Stimulated activated CD4-positive, alpha-beta T cell treated with anti-CD3 and anti-CD28 coated beads, Interleukin-1b, Interleukin-23, amount 100 ng/mL, for 48 hours (primary cell): ENCODE measurements around the gene USP35.

ENCODE experiments used
- DNase-seq: peaks from one replicate; pipeline ENCODE4 v3.0.0-alpha.2; 2020

The USP35 gene, protein sequence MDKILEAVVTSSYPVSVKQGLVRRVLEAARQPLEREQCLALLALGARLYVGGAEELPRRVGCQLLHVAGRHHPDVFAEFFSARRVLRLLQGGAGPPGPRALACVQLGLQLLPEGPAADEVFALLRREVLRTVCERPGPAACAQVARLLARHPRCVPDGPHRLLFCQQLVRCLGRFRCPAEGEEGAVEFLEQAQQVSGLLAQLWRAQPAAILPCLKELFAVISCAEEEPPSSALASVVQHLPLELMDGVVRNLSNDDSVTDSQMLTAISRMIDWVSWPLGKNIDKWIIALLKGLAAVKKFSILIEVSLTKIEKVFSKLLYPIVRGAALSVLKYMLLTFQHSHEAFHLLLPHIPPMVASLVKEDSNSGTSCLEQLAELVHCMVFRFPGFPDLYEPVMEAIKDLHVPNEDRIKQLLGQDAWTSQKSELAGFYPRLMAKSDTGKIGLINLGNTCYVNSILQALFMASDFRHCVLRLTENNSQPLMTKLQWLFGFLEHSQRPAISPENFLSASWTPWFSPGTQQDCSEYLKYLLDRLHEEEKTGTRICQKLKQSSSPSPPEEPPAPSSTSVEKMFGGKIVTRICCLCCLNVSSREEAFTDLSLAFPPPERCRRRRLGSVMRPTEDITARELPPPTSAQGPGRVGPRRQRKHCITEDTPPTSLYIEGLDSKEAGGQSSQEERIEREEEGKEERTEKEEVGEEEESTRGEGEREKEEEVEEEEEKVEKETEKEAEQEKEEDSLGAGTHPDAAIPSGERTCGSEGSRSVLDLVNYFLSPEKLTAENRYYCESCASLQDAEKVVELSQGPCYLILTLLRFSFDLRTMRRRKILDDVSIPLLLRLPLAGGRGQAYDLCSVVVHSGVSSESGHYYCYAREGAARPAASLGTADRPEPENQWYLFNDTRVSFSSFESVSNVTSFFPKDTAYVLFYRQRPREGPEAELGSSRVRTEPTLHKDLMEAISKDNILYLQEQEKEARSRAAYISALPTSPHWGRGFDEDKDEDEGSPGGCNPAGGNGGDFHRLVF

DNA sequence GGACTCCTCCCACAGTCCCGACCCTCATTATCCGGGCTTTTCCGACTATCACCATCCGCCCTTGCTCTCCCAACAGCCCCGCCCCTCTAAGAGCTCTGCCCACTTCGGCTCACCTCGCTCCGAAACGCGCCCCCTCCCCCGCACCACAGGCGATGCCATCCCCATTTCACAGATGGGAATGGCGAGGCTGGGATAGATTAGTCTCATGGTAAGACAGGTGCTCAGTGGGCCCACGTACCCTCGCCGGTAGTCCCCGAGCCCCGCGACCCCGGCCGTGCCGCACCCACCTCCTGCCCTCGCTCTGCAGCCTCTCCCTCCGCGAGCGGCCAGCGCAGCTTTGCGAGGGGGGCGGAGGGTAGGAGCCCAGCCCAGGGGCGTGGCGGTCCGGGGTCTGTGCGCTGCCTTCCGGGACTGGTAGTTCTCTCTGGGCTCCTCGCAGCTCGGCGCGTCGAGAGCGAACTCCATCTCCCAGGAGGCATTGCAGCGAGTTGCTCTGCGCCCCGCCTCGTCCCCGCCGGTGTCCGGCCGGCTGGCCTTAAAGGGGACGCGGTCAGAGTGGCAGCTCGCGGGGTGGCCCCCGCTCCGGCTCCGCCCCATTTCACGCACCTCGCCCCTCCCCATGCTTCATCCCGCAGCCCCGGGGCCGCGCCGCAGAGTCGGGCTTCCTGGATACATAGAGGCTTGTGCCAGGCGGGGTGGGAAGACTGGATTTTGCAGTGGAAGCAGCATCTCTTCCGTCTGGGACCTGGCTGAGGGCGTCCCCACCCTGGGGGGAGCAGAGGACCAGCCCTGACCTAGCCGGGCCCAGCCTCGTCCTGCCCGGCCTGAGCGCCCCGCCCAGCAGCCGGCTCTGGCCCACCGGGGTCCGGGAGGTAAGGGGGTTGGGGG lies at the start of gene USP35, which contains the start of gene KCTD21:
Gene USP35 (plus strand): TSS at position 634 of the 888 bp plus-strand sequence. CDS start 7,327 bp downstream, outside the sequence.
Gene KCTD21 (minus strand): TSS at position 341 of the 888 bp plus-strand sequence. CDS start 14,072 bp downstream, outside the sequence.
- DNase-seq: peak; percentile 93

DNA sequence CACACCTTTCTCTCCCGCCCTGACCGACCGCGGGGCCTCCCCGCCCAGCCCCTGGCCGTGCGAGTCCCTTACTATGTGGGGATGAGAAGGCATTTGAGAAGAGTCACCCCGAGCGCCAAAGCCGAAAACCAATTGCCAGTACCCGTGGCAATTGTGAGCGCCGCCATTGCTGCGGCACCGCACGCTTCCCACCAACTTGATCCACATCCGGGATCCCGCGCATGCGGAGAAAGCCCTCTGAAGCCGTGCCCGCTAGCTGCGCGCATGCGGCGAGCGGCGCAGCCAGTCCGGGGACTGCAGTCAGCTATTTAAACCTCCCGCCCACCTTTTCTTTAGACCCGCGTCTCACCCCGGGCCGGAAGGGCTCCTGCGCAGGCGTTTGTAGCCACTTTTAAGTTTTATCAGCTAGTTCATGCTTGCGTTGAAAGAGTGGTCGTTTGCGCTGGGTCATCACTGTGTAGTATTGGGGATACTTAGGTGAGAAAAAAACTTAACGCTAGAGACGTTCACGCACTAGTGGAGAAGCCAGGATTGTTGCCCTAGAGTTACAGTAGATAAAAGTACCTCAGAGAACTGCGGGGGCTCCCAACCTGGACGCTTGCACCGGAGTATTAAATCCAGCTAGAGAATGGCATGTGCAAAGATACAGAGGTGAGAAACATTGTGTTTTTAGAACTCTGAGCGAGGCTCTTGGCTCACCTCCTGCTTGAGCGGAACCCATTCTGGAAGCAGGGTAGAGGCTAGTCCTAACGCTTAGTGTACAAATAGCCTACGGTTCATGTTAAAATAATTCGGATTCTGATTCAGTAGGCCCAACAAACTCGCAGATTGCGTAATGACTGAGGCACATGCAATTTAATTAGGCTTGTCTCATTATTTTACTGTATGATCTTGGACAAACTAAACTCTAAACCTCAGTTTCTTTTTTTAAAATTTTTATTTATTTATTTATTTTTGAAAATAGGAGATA lies 49.0 kb upstream of the USP35 start, which contains the start of gene ALG8:
Gene ALG8 (minus strand): TSS at position 205 of the 970 bp plus-strand sequence. CDS start 38 bp downstream, at position 167.
- peak; percentile 97 for DNase-seq

DNA sequence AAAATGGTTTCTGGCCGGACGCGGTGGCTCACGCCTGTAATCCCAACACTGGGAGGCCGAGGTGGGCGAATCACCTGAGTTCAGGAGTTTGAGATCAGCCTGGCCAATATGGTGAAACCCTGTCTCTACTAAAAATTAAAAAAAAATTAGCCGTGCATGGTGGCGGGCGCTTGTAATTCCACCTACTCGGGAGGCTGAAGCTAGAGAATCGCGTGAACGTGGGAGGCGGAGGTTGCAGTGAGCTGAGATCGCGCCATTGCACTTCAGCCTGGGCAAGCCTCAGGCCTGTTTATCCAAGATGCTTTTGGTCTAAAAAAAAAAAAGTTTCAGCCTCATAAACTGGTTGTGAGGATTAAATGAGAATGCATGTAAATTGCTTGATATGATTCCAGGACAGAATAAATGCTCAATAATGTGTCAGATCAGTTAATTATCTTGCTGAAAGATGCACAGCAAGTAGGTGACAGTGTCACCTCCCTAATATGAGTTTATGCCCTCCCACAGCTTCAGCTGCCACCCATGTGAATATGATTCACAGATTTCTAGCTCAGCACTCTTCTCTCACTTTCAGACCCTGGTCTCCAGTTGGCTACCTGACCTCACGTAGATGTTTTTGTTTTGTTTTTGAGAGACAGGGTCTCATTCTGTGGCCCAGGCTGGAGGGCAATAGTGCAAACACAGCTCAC lies 48.2 kb upstream of the USP35 start:
- DNase-seq: peak; percentile 11

DNA sequence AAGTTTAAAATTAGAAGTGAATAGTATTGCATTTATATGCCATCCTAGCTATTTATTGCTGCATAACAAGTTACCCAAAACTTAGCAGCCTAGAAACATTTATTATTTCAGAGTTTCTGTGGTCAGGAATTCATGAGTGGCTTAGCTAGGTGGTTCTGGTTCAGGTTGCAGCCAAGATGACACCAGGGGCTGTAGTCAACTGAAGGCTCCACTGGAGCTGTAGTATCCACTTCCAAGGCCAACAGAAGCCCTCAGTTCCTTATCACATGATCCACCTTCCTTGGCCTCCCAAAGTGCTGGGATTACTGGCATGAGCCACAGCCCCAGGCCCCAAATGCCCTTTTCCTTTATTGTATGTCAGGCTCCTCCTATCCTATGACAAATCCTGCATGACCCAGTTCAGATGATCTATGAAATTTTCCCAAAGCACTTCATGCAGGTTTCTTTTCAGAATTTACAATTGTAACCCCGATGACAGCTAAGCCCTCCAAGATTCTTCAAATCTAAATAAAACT lies 43.2 kb upstream of the USP35 start:
- no peak for DNase-seq

DNA sequence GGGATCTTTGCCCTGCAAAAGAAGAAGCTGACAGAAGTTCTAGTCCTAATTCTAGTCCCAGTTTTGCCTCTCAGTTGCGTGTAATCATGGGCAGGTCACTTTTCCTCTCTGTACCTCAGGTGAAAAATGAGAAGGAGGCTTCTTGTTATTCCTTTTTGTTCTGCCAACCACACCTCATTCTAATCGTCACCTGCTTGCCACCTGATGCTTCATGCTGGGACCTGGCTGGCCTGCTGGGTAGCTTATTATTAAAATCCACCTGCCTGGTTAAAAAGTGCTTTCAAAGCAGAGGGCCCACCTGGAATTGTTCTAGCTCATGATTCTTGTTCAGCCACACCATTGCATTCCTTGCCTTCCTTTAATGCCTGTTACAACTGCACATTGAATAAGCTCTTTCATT lies 40.9 kb upstream of the USP35 start:
- DNase-seq: no peak

DNA sequence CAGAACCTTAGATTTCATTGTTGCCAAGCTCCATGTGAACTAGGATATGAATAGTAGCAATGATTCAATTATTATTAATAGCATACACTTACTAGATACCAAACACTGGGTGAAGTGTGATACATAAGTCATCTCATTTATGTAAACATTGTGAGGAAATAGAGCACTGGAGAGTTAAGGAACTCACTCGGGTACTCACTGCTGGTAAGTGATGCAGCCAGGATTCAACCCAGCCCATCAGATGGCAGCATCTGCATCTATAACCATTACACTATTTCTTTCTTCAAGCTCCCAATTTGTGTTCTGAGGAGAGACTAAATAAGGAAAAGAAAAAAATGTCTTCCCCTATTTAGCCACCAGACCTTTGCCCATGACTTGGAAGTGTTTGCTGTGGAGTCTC lies 39.1 kb upstream of the USP35 start:
- no peak for DNase-seq

DNA sequence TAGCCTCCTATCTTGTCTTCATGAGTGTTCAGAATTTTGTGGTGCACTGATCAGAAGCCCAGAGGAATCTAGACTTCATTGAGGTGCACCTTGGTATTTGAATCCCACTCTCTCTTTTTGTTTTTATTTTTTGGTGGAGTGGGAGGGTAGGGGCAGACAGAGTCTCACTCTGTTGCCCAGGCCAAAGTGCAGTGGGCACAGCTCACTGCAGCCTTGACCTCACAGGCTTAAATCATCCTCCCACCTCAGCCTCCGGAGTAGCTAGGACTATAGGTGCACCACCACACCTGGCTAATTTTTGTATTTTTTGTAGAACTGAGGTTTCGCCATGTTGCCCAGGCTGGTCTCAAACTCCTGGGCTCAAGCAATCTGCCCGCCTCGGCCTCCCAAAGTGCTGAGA lies 38.4 kb upstream of the USP35 start:
- DNase-seq: no peak

DNA sequence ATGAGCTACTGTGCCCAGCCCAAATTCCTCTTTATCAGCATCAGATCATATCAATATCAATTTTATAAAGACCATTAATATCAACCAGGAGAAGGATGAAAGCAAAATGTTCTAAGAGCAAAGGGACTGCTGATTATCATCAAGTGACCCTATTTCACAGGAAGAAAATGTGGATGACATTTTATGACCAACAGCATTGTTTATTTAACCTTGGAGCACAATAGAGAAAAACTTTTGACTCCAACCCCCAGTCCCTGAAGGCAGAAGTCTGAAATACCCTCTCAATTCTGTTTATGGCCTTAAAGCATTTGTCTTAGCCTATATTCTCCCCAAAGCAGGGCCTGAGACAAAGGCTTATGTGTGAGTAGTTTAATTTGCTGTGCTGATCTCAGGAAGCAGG lies 38.0 kb upstream of the USP35 start:
- no peak for DNase-seq

DNA sequence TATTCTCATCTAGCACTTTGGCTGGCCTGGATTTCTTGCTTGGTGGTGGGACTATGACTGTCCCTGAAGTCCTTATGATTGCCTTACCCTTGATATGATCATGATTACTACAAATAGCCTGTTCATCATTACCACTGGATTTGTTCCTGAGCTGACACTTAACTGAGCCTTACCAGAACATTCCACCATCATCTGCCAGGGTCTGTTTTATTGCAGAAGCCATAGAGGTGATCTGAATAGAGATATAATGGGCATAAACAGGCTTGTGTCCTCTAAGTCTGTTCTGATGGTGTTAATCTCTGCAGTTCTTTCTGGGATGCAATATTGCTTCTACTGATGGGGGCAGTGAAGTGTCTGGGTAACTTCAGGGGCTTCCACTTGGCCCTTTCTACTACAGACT lies 36.9 kb upstream of the USP35 start:
- DNase-seq: no peak

DNA sequence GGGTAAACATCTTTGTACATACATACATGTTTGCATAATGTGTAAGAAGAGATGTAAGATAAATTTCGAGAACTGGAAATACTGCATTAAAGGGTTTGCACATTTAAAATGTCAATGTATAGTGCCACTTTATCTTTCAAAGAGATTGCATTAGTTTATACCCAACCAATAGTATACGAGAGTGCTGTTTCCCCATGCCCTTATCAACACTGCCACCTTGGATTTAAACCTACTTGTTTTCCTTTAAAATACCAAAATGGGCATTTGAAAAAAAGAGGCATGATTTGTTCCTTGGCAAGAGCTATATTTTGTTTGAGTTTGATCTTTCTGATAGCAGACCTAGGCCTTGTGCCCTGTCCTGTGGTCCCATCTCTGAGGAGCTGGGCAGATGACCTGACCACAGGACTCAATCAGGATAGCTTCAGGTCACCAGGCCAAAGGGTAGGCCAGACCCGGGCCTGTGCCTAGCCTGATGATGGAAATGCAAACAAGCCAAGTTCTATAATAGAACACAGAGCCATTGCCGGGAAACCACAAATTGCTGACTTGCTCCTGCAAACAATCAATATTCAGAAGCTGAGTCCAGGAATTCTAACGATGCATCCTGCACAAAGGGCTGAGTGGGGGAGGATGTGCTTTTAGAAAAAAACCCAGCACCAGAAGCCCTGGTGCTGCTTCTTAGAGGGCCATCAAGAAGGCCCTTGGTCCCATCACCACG lies 32.4 kb upstream of the USP35 start:
- DNase-seq: no peak

DNA sequence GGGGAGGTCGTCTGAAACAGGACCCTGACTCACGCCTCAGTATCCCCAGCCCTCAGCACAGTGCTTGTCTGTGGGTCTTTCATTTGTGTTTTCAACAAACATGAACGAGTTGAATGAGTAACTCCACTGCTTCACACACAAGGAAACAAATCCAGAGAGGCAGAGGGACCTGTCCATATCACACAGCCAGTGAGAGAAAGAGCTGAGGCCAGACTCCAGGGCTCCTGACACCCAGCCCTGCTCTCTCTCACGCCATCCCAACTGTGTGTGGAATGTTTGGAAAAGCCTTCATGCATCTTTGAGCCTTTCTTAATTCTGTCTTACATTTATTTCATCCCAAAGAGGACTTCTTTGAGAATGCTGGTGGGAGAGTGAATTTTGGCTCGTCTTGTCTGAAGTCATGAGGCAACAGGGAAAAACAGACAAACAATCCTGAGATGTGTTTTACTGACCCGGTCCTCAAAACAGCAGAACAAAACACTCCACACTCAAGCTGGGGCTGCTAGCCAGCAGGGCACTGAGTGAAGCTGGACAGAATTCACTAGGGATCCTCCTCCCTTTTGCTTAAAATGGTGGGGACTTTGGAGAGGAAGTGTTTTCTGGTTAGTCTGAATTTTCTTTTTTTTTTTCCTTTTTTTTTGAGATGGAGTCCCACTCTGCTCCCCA lies 29.6 kb upstream of the USP35 start:
- no peak for DNase-seq

DNA sequence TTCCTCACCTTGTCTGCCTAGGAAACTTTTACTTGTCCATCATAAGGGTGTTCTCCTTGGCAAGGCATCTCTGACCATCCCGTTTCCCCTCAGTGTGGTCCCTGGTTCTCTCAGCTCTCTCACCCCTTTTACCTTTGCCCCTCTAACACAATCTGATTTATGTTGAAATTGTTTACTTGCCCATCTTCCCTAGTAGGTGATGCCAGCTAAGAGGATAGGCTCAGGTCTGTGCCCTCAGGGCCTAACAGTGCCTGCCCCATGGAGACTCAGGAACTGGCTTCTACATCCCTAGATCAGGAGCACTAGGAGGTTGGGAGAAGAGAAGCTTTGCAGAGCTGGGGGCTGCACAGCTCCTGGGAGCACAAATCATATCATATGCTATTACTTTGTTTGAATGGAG lies 28.2 kb upstream of the USP35 start:
- no peak for DNase-seq

DNA sequence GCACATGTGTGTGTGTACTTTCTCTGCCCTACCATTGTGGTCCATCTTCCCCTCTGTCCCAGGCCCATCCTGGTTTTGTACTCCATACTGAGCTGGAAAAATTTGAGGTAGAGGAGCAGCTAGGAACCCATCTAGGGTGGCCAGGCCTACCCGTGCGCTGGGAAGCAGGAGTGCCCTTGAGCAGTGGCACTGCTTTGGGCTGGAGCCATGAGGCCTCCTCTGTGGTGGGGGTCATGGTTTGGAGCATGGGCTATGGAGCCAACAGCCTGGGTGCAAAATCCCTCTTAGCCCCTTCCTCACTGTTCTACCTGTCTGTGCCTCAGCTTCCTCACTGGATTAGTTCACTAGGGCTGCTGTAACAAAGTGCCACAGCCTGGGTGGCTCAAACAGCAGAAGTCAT lies 27.4 kb upstream of the USP35 start:
- no peak for DNase-seq

DNA sequence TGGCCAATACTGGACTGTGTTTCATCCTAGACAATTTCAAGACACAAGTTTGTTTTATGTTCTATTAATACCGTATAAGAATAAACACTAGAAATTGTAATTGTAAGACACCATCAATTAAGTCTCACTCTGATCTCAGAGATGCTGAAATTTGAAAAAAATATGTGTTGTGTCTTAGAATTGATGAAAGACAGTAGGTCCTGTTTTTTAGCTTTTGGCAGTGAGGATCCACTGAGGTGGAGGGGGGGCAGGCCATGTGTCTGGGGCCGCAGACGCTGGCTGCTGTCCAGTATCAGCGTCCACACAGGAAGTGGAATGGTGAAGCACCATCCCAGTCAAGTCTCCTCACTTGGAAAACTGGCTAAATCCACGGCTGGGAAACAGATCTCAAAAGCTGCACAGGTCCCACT lies 26.8 kb upstream of the USP35 start:
- DNase-seq: no peak

DNA sequence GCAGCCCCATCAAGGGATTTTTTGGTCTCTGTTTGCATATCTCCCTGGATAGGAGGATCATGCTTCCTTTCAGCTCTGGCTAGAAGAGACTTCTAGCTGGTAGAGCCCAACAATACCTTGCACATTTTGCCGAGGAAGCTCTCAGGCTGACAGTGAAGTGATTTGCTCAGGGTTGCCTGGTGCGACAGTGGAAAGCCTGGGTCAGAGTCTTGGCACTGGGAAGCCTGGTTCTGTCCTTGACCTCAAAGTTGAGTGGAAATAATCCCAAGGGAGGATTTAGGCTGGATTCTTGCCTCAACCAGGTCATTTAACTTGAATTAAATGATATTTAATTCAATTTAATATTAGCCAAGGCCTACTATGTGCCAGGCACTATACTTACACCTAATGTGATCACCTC lies 24.9 kb upstream of the USP35 start:
- DNase-seq: no peak

DNA sequence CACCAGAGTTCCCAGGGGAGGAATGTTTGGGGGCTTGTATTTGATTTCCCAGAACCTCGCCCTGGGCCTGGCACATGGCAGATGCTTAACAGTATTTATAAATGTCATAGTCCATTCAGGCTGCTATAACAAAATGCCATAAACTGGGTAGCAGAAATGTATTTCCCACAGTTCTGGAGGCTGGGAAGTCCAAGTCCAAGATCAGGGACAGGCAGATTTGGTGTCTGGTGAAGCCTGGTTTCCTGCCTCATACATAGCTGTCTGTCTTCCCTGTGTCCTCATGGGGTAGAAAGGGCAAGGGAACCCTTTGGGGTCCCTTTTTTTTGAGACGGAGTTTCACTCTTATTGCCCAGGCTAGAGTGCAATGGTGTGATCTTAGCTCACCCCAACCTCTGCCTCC lies 24.2 kb upstream of the USP35 start:
- no peak for DNase-seq

DNA sequence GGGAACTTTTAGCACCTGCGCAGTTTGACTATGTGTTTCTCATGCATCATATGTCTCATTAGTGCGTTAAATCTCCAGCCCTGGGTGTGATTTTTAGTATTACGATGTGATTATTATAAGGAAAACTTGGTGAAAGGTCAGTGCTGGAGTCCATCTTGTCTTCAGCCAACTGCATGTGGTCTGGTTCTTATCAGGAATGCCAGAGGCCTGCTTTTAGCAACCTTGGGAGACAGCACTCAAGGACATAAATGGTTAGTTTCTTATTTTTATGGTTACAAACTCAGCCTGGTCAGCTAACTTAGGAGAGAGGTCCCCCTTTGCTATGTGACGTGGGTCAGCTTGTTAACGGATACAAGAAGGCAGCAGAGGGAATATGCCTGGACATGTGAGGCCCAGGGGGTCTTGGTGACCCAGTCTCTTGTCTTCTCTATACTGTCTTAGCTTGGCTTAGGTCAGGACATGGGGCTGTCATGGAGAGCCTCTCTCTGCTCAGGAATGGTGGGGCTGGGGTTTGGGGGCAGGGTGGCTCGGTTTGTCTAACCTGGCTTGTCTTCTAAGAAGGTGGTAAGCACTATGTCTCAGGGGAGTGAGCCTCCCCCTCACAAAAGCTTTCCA lies 21.8 kb upstream of the USP35 start:
- DNase-seq: no peak
